Stimulated activated CD4-positive, alpha-beta T cell treated with anti-CD3 and anti-CD28 coated beads, Interleukin-15, amount 100 ng/mL, for 1 hour (primary cell): ENCODE data around the gene BTBD7.

Experiments used
- DNase-seq, 2 donors: peaks; one replicate each; pipeline ENCODE4 v3.0.0-alpha.2; 2020; ENCODE audit warnings: low read depth in 1 of 2, low spot score in 1 of 2

Gene BTBD7

GRCh38 chr14:93195316-93195999 lies 137.4 kb downstream of the BTBD7 start:
- no peak for DNase-seq
